HepG2 (cell line): ENCODE results near the gene CEP104. TPM values are rescaled to one million over a fixed set of nuclear protein-coding genes. Genes with fewer than 3 reads are reported as not detected.

Experiments used
- ATAC-seq: fragments of 200-7000 bp; cut with Tn5 transposase; 3 replicates; pipeline ENCODE4 v1.9.1; 2020; ENCODE audit warnings: mild to moderate bottlenecking, moderate library complexity
- BruUV-seq: library from RNA; stranded (reverse); fragments of 400-500 nt; replicated peaks from 2 replicates; lab custom pipeline; 2021; lab: Mats Ljungman, UMichigan
- CTCF ChIA-PET: fragments of 300-600 bp; formaldehyde crosslinking; extraction: SDS; loops from one replicate; lab custom pipeline; 2021; ENCODE audit warnings: low total read pairs, inconsistent platforms, low intra/inter-chr PET ratio; lab: Yijun Ruan, JAX
- POLR2A ChIA-PET: fragments of 350-600 bp; sonication (Branson Sonifier 250); formaldehyde crosslinking; loops from one replicate; lab custom pipeline; 2020; ENCODE audit warnings: antibody characterized with exemption, inconsistent platforms; lab: Yijun Ruan, JAX
- DNase-seq: peaks from one replicate; pipeline ENCODE4 v3.0.0-alpha.2; 2015; ENCODE audit warnings: low spot score
- FAIRE-seq: peaks from 3 replicates; lab custom pipeline; 2011; peaks lifted over from hg19 to GRCh38; lab: Jason Lieb, UNC
- H2AFZ ChIP-seq: one replicate; pipeline ENCODE4 v1.6.1; 2011; ENCODE audit warnings: low read length, inconsistent platforms
- H3K27ac ChIP-seq: fragments of 300-600 bp; 3 replicates; pipeline ENCODE4 v1.8.0; 2011; ENCODE audit warnings: mixed run types, mild to moderate bottlenecking, mixed read lengths, low read length, inconsistent platforms; ENCODE audit not compliant: insufficient read depth; ENCODE audit errors: extremely low read length
- H3K27me3 ChIP-seq, 2 experiments: fragments of 200-600 bp in 1 of 2; 2 replicates in 1 of 2; 3 replicates in 1 of 2; pipeline versions ENCODE4 v1.6.0 to v1.8.0; 2011; ENCODE audit warnings: low read length in 2 of 2, mild to moderate bottlenecking in 2 of 2, moderate library complexity in 2 of 2, inconsistent platforms in 1 of 2; ENCODE audit not compliant: insufficient read depth in 2 of 2, control insufficient read depth in 1 of 2
- H3K36me3 ChIP-seq, 2 experiments: fragments of 200-600 bp in 1 of 2; replicated peaks in 1 of 2; 2 replicates in 1 of 2; 3 replicates in 1 of 2; pipeline versions ENCODE4 v1.5.1 to v1.8.0; 2011; ENCODE audit warnings: low read length in 2 of 2, inconsistent platforms in 1 of 2; ENCODE audit not compliant: insufficient read depth in 2 of 2, control insufficient read depth in 1 of 2
- H3K4me1 ChIP-seq: 2 replicates; pipeline ENCODE4 v1.5.1; 2012; ENCODE audit warnings: low read length, inconsistent platforms; ENCODE audit not compliant: insufficient read depth
- H3K4me2 ChIP-seq: 2 replicates; pipeline ENCODE4 v1.6.0; 2011; ENCODE audit warnings: low read depth, low read length, inconsistent platforms
- H3K4me3 ChIP-seq, 3 experiments: fragments of 200-600 bp in 1 of 3; sonication (generic), shearing (Covaris generic) in 1 of 3; replicated peaks in 1 of 3; 2 replicates each; pipeline ENCODE4 v1.5.1; 2011 to 2016; ENCODE audit warnings: low read length in 3 of 3, inconsistent platforms in 2 of 3, low read depth in 2 of 3, mild to moderate bottlenecking in 2 of 3, control low read depth in 1 of 3, mixed read lengths in 1 of 3; ENCODE audit not compliant: insufficient read depth in 1 of 3
- H3K79me2 ChIP-seq: one replicate; pipeline ENCODE4 v1.6.1; 2011; ENCODE audit warnings: low read length, inconsistent platforms; ENCODE audit not compliant: insufficient read depth
- H3K9ac ChIP-seq: 2 replicates; pipeline ENCODE4 v1.6.0; 2011; ENCODE audit warnings: mild to moderate bottlenecking, low read depth, low read length, inconsistent platforms; ENCODE audit not compliant: insufficient read depth
- H3K9me3 ChIP-seq: 2 replicates; pipeline ENCODE4 v1.5.1; 2012; ENCODE audit warnings: mild to moderate bottlenecking, low read length
- H4K20me1 ChIP-seq: 2 replicates; pipeline ENCODE4 v1.6.0; 2011; ENCODE audit warnings: inconsistent platforms, mild to moderate bottlenecking, low read length, moderate library complexity; ENCODE audit not compliant: insufficient read depth
- CBFB ChIP-seq: sonication (generic); formaldehyde crosslinking; IDR thresholded peaks from 2 replicates; pipeline ENCODE4 v1.4.0; 2020; ENCODE audit warnings: missing genetic modification reagents
- CEBPG ChIP-seq: IDR thresholded peaks from 2 replicates; pipeline ENCODE4 v1.6.1; 2016
- CTCF ChIP-seq: sonication (generic); formaldehyde crosslinking; IDR thresholded peaks from 2 replicates; pipeline ENCODE4 v1.5.0; 2020; ENCODE audit warnings: mild to moderate bottlenecking, missing genetic modification reagents, moderate library complexity
- KLF9 ChIP-seq: IDR thresholded peaks from 2 replicates; pipeline ENCODE4 v1.6.1; 2016; ENCODE audit warnings: low read depth
- MTA1 ChIP-seq: sonication (generic); formaldehyde crosslinking; IDR thresholded peaks from 2 replicates; pipeline ENCODE4 v1.4.0; 2020; ENCODE audit warnings: missing genetic modification reagents, mild to moderate bottlenecking, borderline replicate concordance
- NFKB2 ChIP-seq: sonication (generic); formaldehyde crosslinking; IDR thresholded peaks from 2 replicates; pipeline ENCODE4 v1.4.0; 2020; ENCODE audit warnings: missing genetic modification reagents, borderline replicate concordance
- NONO ChIP-seq, 2 experiments: fragments of 450-650 bp in 1 of 2; sonication (generic) in 1 of 2; formaldehyde crosslinking in 1 of 2; IDR thresholded peaks in 1 of 2; conservative IDR thresholded peaks in 1 of 2; 2 replicates each; pipeline versions ENCODE4 v1.6.1 to v1.8.0; 2017 to 2022; ENCODE audit warnings: mild to moderate bottlenecking in 1 of 2, missing genetic modification reagents in 1 of 2, moderate library complexity in 1 of 2
- PAX8 ChIP-seq: sonication (generic); formaldehyde crosslinking; IDR thresholded peaks from 2 replicates; pipeline ENCODE4 v1.8.0; 2022; ENCODE audit warnings: mild to moderate bottlenecking, missing genetic modification reagents, borderline replicate concordance
- REL ChIP-seq: sonication (generic); formaldehyde crosslinking; conservative IDR thresholded peaks from 2 replicates; pipeline ENCODE4 v1.8.0; 2022; ENCODE audit warnings: mild to moderate bottlenecking, missing genetic modification reagents, moderate library complexity
- ZNF224 ChIP-seq: sonication (generic); formaldehyde crosslinking; IDR thresholded peaks from 2 replicates; pipeline ENCODE4 v1.5.0; 2020; ENCODE audit warnings: mild to moderate bottlenecking, missing genetic modification reagents
- ZNF230 ChIP-seq: sonication (generic); formaldehyde crosslinking; IDR thresholded peaks from 2 replicates; pipeline ENCODE4 v1.4.0; 2020; ENCODE audit warnings: mild to moderate bottlenecking, missing genetic modification reagents
- ZNF280D ChIP-seq: sonication (generic); formaldehyde crosslinking; IDR thresholded peaks from 2 replicates; pipeline ENCODE4 v1.5.1; 2020; ENCODE audit warnings: mild to moderate bottlenecking, missing genetic modification reagents
- WGBS: methylation state at CpG from one replicate; pipeline ENCODE4 v1.1.6; 2017; ENCODE audit warnings: low lambda C conversion rate; 5-methylcytosine and 5-hydroxymethylcytosine counted together
- in situ Hi-C: cut with HindIII; loops from 2 replicates; pipeline ENCODE4 v1.10.0; 2017; ENCODE audit warnings: low pct_unique_long_range_greater_than_20kb; ENCODE audit not compliant: extremely low pct_ligation_motif_present
- intact Hi-C: fragments of 100-400 bp; cut with micrococcal nuclease; formaldehyde crosslinking; loops from one replicate; pipeline ENCODE4 v1.10.0; 2022; ENCODE audit not compliant: unreplicated experiment
- polyA plus RNA-seq, 8 experiments: library from polyadenylated mRNA; depleted of rRNA in 3 of 8; stranded (reverse) in 7 of 8; unstranded in 1 of 8; fragments of >200 nt; fragmentation: Illumina TruSeq in 4 of 8; extraction: Trizol in 4 of 8; gene quantifications; 2 replicates each; pipeline versions ENCODE4 v1.2.1 to v1.2.3, GENCODE V29; 2011 to 2016; ENCODE audit warnings: low read depth in 4 of 8, missing spikeins in 1 of 8, mixed read lengths in 1 of 8; ENCODE audit not compliant: insufficient read depth in 1 of 8
- total RNA-seq, 5 experiments: library from RNA; depleted of rRNA; stranded (reverse); fragments of >200 nt; fragmentation: Illumina TruSeq; extraction: Trizol; gene quantifications; 2 replicates each; pipeline ENCODE4 v1.2.3, GENCODE V29; 2016; ENCODE audit warnings: low read depth in 1 of 5
- TF ChIP-seq, protein P1 (sequence below): sonication (generic); formaldehyde crosslinking; IDR thresholded peaks from 2 replicates; pipeline ENCODE4 v1.8.0; 2022; ENCODE audit warnings: missing genetic modification reagents, mild to moderate bottlenecking, inconsistent platforms, borderline replicate concordance
- TF ChIP-seq, protein P2 (sequence below): IDR thresholded peaks from 2 replicates; pipeline ENCODE4 v1.6.1; 2016; ENCODE audit warnings: low read depth, borderline replicate concordance

The CEP104 gene
- total and polyA plus RNA-seq, 2 of the 13 experiments (the other 11 are each of a cell fraction or from before 2014, with no cell fraction given), result 20.4 to 30.1 TPM

GRCh38 chr1:3898994-3899753 is 42.2 kb upstream of the CEP104 start:
- H3K36me3 ChIP-seq, result peaks cover 4 to 17% of the 10 kb centered on the region in 2 experiments; a peak in 2 of 5 replicates
- H3K4me3 ChIP-seq, result peak overlapping the region; percentile 85 to 97 (median 88)
- 14% methylated on average over 6 of the region's 10 CpGs for WGBS
- H3K9me3 ChIP-seq, result peaks cover 4% of the 10 kb centered on the region; the same call in 1 of the 2 replicates
- 0 out of 2 replicates have a peak, but pooled peaks have one; percentile 51 for TF ChIP-seq KLF9 (CRISPR knock-in tag)
- TF ChIP-seq CEBPG (CRISPR knock-in tag), result no peak
- TF ChIP-seq MTA1 (CRISPR knock-in tag), result 0 out of 2 replicates have a peak, but pooled peaks have one; percentile 1
- 0 out of 2 replicates have a peak, but pooled peaks have one; percentile 11 for TF ChIP-seq ZNF230 (CRISPR knock-in tag)
- TF ChIP-seq REL (CRISPR knock-in tag), result 0 out of 2 replicates have a peak, but pooled peaks have one; percentile 2
- 0 out of 2 replicates have a peak, but pooled peaks have one; percentile 8 for TF ChIP-seq ZNF224 (CRISPR knock-in tag)
- TF ChIP-seq NFKB2, result 0 out of 2 replicates have a peak, but pooled peaks have one; percentile 2
- 0 out of 2 replicates have a peak, but pooled peaks have one; percentile 9 for TF ChIP-seq ZNF280D (CRISPR knock-in tag)
- TF ChIP-seq NONO (IDR thresholded peaks at IDR 0.05), result no peak
- no peak for TF ChIP-seq NONO (CRISPR knock-in tag; conservative IDR thresholded peaks at IDR 0.05)
- TF ChIP-seq CTCF, result 0 out of 2 replicates have a peak, but pooled peaks have one; percentile 43
- TF ChIP-seq, protein P1, sequence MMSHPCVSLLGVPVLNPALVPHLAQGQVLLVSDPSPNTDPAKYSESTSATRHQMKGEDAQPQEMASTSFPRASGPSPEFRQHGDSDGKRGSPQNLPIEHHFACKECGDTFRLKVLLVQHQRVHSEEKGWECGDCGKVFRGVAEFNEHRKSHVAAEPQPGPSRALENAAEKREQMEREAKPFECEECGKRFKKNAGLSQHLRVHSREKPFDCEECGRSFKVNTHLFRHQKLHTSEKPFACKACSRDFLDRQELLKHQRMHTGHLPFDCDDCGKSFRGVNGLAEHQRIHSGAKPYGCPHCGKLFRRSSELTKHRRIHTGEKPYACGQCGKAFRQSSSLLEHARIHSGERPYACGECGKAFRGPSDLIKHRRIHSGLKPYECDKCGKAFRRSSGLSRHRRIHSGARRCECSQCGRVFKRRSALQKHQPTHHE (CRISPR knock-in tag), result 0 out of 2 replicates have a peak, but pooled peaks have one; percentile 15
- TF ChIP-seq, protein P2, sequence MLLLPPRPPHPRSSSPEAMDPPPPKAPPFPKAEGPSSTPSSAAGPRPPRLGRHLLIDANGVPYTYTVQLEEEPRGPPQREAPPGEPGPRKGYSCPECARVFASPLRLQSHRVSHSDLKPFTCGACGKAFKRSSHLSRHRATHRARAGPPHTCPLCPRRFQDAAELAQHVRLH (CRISPR knock-in tag), result no peak
- no peak for TF ChIP-seq CBFB
- TF ChIP-seq PAX8, result no peak
- TF ChIP-seq, all 625 proteins: peak for 9
- ATAC-seq, result no peak; the same call in 2 of the 3 replicates
- POLR2A ChIA-PET, result interaction anchor here (1.6 to 1.7 kb wide), 2 partner anchors 41 to 128 kb away, joined by 5 to 10 read pairs; partner anchors contain the start of genes CEP104 and DFFB
- in situ Hi-C loops, result no loop called here
- peaks cover 48% of the 10 kb centered on the region for H3K4me1 ChIP-seq
- intact Hi-C loops, result no loop called here
- peaks cover 56% of the 10 kb centered on the region for H3K79me2 ChIP-seq
- FAIRE-seq, result no peak
- no peak overlapping the region for H2AFZ ChIP-seq
- peak; percentile 43 for DNase-seq
- no peaks in the 10 kb centered on the region for H4K20me1 ChIP-seq
- no TSS peak for BruUV-seq
- peak overlapping the region; percentile 95 for H3K9ac ChIP-seq
- no peaks in the 10 kb centered on the region; a peak in 1 of 5 replicates for H3K27me3 ChIP-seq
- H3K4me2 ChIP-seq, result peak overlapping the region; percentile 85
- H3K27ac ChIP-seq, result peak overlapping the region; percentile 99
- CTCF ChIA-PET, result no interaction called here
